Measurements from ENCODE around the gene ZNF76.

The ZNF76 gene

GRCh38 chr6:35262596-35262995, 3.1 kb downstream of the ZNF76 start:
- TF ChIP-seq CTCF (IDR thresholded peaks at IDR 0.05; ENCODE audit: poor library complexity, severe bottlenecking): no peak
- Histone ChIP-seq H3K27ac (ENCODE audit: poor library complexity, severe bottlenecking) (no peak overlapping the region), H3K9me3 (ENCODE audit: severe bottlenecking) (no peaks in the 10 kb centered on the region), H3K27me3 (ENCODE audit: insufficient read depth, poor library complexity, severe bottlenecking) (no peaks in the 10 kb centered on the region), H3K36me3 (ENCODE audit: low read depth) (no peaks in the 10 kb centered on the region), H3K4me3 (ENCODE audit: severe bottlenecking) (no peak overlapping the region), H3K4me1 (ENCODE audit: insufficient read depth, poor library complexity, severe bottlenecking) (peaks cover 10% of the 10 kb centered on the region)
- no peak for DNase-seq (ENCODE audit: low spot score)
- ATAC-seq (ENCODE audit: low read depth): no peak

- peaks cover 4% of the 10 kb centered on the region for H3K4me1 ChIP-seq (ENCODE audit: insufficient read depth, poor library complexity, severe bottlenecking)
- no peak overlapping the region for H3K4me3 ChIP-seq (ENCODE audit: severe bottlenecking)
Observed at GRCh38 chr6:35264550-35265274, 5.2 kb downstream of the ZNF76 start.

GRCh38 chr6:35265523-35265922, 6.0 kb downstream of the ZNF76 start:
- DNase-seq (ENCODE audit: low spot score) (no peak), ATAC-seq (ENCODE audit: low read depth) (no peak)
- Histone ChIP-seq H3K36me3 (ENCODE audit: low read depth) (no peaks in the 10 kb centered on the region), H3K4me3 (ENCODE audit: severe bottlenecking) (no peak overlapping the region), H3K27me3 (ENCODE audit: insufficient read depth, poor library complexity, severe bottlenecking) (no peaks in the 10 kb centered on the region), H3K9me3 (ENCODE audit: severe bottlenecking) (no peaks in the 10 kb centered on the region), H3K4me1 (ENCODE audit: insufficient read depth, poor library complexity, severe bottlenecking) (peaks cover 4% of the 10 kb centered on the region), H3K27ac (ENCODE audit: poor library complexity, severe bottlenecking) (no peak overlapping the region)
- no peak for TF ChIP-seq CTCF (IDR thresholded peaks at IDR 0.05; ENCODE audit: poor library complexity, severe bottlenecking)

More at GRCh38 chr6:35264550-35265274, 5.2 kb downstream of the ZNF76 start:
- Histone ChIP-seq H3K9me3 (ENCODE audit: severe bottlenecking) (no peaks in the 10 kb centered on the region), H3K27ac (ENCODE audit: poor library complexity, severe bottlenecking) (no peak overlapping the region), H3K36me3 (ENCODE audit: low read depth) (no peaks in the 10 kb centered on the region), H3K27me3 (ENCODE audit: insufficient read depth, poor library complexity, severe bottlenecking) (no peaks in the 10 kb centered on the region)
- ATAC-seq (ENCODE audit: low read depth) (no peak; the same call in 2 of the 3 replicates), DNase-seq (ENCODE audit: low spot score) (no peak)
- TF ChIP-seq CTCF (IDR thresholded peaks at IDR 0.05; ENCODE audit: poor library complexity, severe bottlenecking): no peak

- Histone ChIP-seq H3K9me3 (ENCODE audit: severe bottlenecking) (no peaks in the 10 kb centered on the region), H3K36me3 (ENCODE audit: low read depth) (no peaks in the 10 kb centered on the region)
Observed at GRCh38 chr6:35267446-35267845, 7.9 kb downstream of the ZNF76 start.

More at GRCh38 chr6:35267446-35267845, 7.9 kb downstream of the ZNF76 start:
- ATAC-seq (ENCODE audit: low read depth) (no peak), DNase-seq (ENCODE audit: low spot score) (no peak)
- no peak overlapping the region for H3K4me3 ChIP-seq (ENCODE audit: severe bottlenecking)
- no peak overlapping the region for H3K27ac ChIP-seq (ENCODE audit: poor library complexity, severe bottlenecking)
- no peak for TF ChIP-seq CTCF (IDR thresholded peaks at IDR 0.05; ENCODE audit: poor library complexity, severe bottlenecking)
- peaks cover 3% of the 10 kb centered on the region for H3K4me1 ChIP-seq (ENCODE audit: insufficient read depth, poor library complexity, severe bottlenecking)
- H3K27me3 ChIP-seq (ENCODE audit: insufficient read depth, poor library complexity, severe bottlenecking): no peaks in the 10 kb centered on the region
